Measurements from ENCODE around the gene ASIC2.

The ASIC2 gene

GRCh38 chr17:33033176-33033575 lies 259.9 kb downstream of the ASIC2 start:
- H3K27ac ChIP-seq: no peak overlapping the region
- TF ChIP-seq ZFX (IDR thresholded peaks at IDR 0.05; ENCODE audit: borderline replicate concordance) (no peak), CTCF (IDR thresholded peaks at IDR 0.05) (no peak)

- TF ChIP-seq CTCF (IDR thresholded peaks at IDR 0.05) (no peak), ZFX (IDR thresholded peaks at IDR 0.05; ENCODE audit: borderline replicate concordance) (no peak)
Measured at GRCh38 chr17:33028778-33029177, 264.3 kb downstream of the ASIC2 start.

GRCh38 chr17:33028061-33028460 lies 265.0 kb downstream of the ASIC2 start:
- H3K27ac ChIP-seq: no peak overlapping the region
- TF ChIP-seq ZFX (IDR thresholded peaks at IDR 0.05; ENCODE audit: borderline replicate concordance) (no peak), CTCF (IDR thresholded peaks at IDR 0.05) (no peak)

More at GRCh38 chr17:33028778-33029177, 264.3 kb downstream of the ASIC2 start:
- no peak overlapping the region for H3K27ac ChIP-seq

GRCh38 chr17:33024688-33025486 lies 268.2 kb downstream of the ASIC2 start:
- no peak overlapping the region for H3K27ac ChIP-seq
- TF ChIP-seq ZFX (IDR thresholded peaks at IDR 0.05; ENCODE audit: borderline replicate concordance) (no peak), CTCF (IDR thresholded peaks at IDR 0.05) (no peak)

- no peak overlapping the region for H3K27ac ChIP-seq
- no peak for TF ChIP-seq ZFX (IDR thresholded peaks at IDR 0.05; ENCODE audit: borderline replicate concordance)
- no peak for TF ChIP-seq CTCF (IDR thresholded peaks at IDR 0.05)
Measured at GRCh38 chr17:33023790-33024189, 269.3 kb downstream of the ASIC2 start.

GRCh38 chr17:33021731-33022408 lies 271.2 kb downstream of the ASIC2 start:
- H3K27ac ChIP-seq: no peak overlapping the region

More at GRCh38 chr17:33021731-33022408, 271.2 kb downstream of the ASIC2 start:
- TF ChIP-seq CTCF (IDR thresholded peaks at IDR 0.05) (no peak), ZFX (IDR thresholded peaks at IDR 0.05; ENCODE audit: borderline replicate concordance) (no peak)
